ENCODE measurements around the gene WDR7. TPM values are rescaled to one million over a fixed set of nuclear protein-coding genes. Genes with fewer than 3 reads are reported as not detected.
A peak's percentile ranks its signal among the peaks of the same experiment; 100 is the strongest.

WDR7 gene
- total RNA-seq, 1 experiment from 2014 or later: 7.3 TPM

GRCh38 chr18:56990678-56991077, 339.5 kb downstream of the WDR7 start:
- no peak for DNase-seq (ENCODE audit: low spot score)

- DNase-seq (ENCODE audit: low spot score): no peak
These were observed 341.6 kb downstream of the WDR7 start for GRCh38 chr18:56992777-56993176.

GRCh38 chr18:56995579-56996188, 344.5 kb downstream of the WDR7 start:
- DNase-seq (ENCODE audit: low spot score): no peak

- no peak for DNase-seq (ENCODE audit: low spot score)
These were observed 346.0 kb downstream of the WDR7 start for GRCh38 chr18:56997200-56997599.

- DNase-seq (ENCODE audit: low spot score): no peak
These were observed 348.7 kb downstream of the WDR7 start for GRCh38 chr18:56999823-57000222.

GRCh38 chr18:57002627-57003026, 351.5 kb downstream of the WDR7 start:
- no peak for DNase-seq (ENCODE audit: low spot score)

- no peak for DNase-seq (ENCODE audit: low spot score)
These were observed 352.2 kb downstream of the WDR7 start for GRCh38 chr18:57003342-57003741.

- DNase-seq (ENCODE audit: low spot score): peak; percentile 32
These were observed 353.4 kb downstream of the WDR7 start for GRCh38 chr18:57004366-57005121.

- no peak for DNase-seq (ENCODE audit: low spot score)
These were observed 357.0 kb downstream of the WDR7 start for GRCh38 chr18:57008001-57008686.

- DNase-seq (ENCODE audit: low spot score): no peak
These were observed 358.7 kb downstream of the WDR7 start for GRCh38 chr18:57009844-57010243.

GRCh38 chr18:57014772-57015413, 363.7 kb downstream of the WDR7 start:
- DNase-seq (ENCODE audit: low spot score): no peak

- no peak for DNase-seq (ENCODE audit: low spot score)
These were observed 364.3 kb downstream of the WDR7 start for GRCh38 chr18:57015451-57015850.

- DNase-seq (ENCODE audit: low spot score): no peak
These were observed 367.7 kb downstream of the WDR7 start for GRCh38 chr18:57018845-57019244.

GRCh38 chr18:57022716-57023115, 371.6 kb downstream of the WDR7 start:
- DNase-seq (ENCODE audit: low spot score): no peak

GRCh38 chr18:57023275-57023882, 372.2 kb downstream of the WDR7 start:
- DNase-seq (ENCODE audit: low spot score): no peak

- peak; percentile 3 for DNase-seq (ENCODE audit: low spot score)
These were observed 374.4 kb downstream of the WDR7 start for GRCh38 chr18:57025540-57025939.

GRCh38 chr18:57026316-57026715, 375.2 kb downstream of the WDR7 start:
- no peak for DNase-seq (ENCODE audit: low spot score)

GRCh38 chr18:57027190-57027708, 376.1 kb downstream of the WDR7 start:
- DNase-seq (ENCODE audit: low spot score): no peak

- DNase-seq (ENCODE audit: low spot score): no peak
These were observed 378.6 kb downstream of the WDR7 start for GRCh38 chr18:57029761-57030160.

- no peak for DNase-seq (ENCODE audit: low spot score)
These were observed 379.3 kb downstream of the WDR7 start for GRCh38 chr18:57030417-57030816.

- DNase-seq (ENCODE audit: low spot score): no peak
These were observed 384.4 kb downstream of the WDR7 start for GRCh38 chr18:57035590-57035989.

GRCh38 chr18:57038395-57038794, 387.2 kb downstream of the WDR7 start:
- no peak for DNase-seq (ENCODE audit: low spot score)
